H1 (cell line): ENCODE results near the gene CNNM2. TPM values are rescaled to one million over a fixed set of nuclear protein-coding genes. Genes with fewer than 3 reads are reported as not detected.
"Not testable (repeated sequence)": the region's sequence is repeated elsewhere in the genome, so short reads cannot be mapped to it uniquely, and the experiment has no call there.

Experiments used
- CTCF ChIA-PET: fragments of 300-600 bp; sonication (Branson Sonifier 250); formaldehyde crosslinking; loops from one replicate; lab custom pipeline; 2021; ENCODE audit not compliant: partially characterized antibody; lab: Charles Lee
- POLR2A ChIA-PET: fragments of 300-600 bp; sonication (Branson Sonifier 250); formaldehyde crosslinking; loops from one replicate; lab custom pipeline; 2021; ENCODE audit warnings: inconsistent platforms; ENCODE audit not compliant: partially characterized antibody; lab: Charles Lee
- DNase-seq, 2 experiments: peaks; one replicate each; pipeline versions ENCODE4 v3.0.0 to v3.0.0-alpha.2; 2010 to 2022; ENCODE audit warnings: low spot score in 2 of 2, low read depth in 1 of 2, mixed read lengths in 1 of 2
- FAIRE-seq: peaks from 2 replicates; lab custom pipeline; 2011; peaks lifted over from hg19 to GRCh38; lab: Jason Lieb, UNC
- H2AFZ ChIP-seq: 2 replicates; pipeline ENCODE4 v1.8.1; 2012; ENCODE audit warnings: low read length, inconsistent platforms
- H2AK5ac ChIP-seq: 2 replicates; pipeline ENCODE4 v1.6.1; 2013; ENCODE audit warnings: low read depth, low read length
- H2BK120ac ChIP-seq: replicated peaks from 2 replicates; pipeline ENCODE3; 2013; ENCODE audit warnings: low read depth, low read length, inconsistent platforms
- H2BK12ac ChIP-seq: 2 replicates; pipeline ENCODE4 v1.6.1; 2013; ENCODE audit warnings: low read depth, low read length
- H2BK15ac ChIP-seq: 2 replicates; pipeline ENCODE4 v1.6.1; 2013; ENCODE audit warnings: low read length
- H2BK20ac ChIP-seq: 2 replicates; pipeline ENCODE4 v1.6.1; 2013; ENCODE audit warnings: low read length
- H2BK5ac ChIP-seq: 2 replicates; pipeline ENCODE4 v1.6.1; 2013; ENCODE audit warnings: low read depth, low read length
- H3K14ac ChIP-seq: 2 replicates; pipeline ENCODE4 v1.6.1; 2013; ENCODE audit warnings: inconsistent platforms; ENCODE audit not compliant: insufficient read length
- H3K18ac ChIP-seq: 2 replicates; pipeline ENCODE4 v1.6.1; 2013; ENCODE audit warnings: low read length; ENCODE audit errors: extremely low read depth
- H3K23ac ChIP-seq: 2 replicates; pipeline ENCODE4 v1.6.1; 2013; ENCODE audit warnings: inconsistent platforms; ENCODE audit not compliant: insufficient read length
- H3K23me2 ChIP-seq: 2 replicates; pipeline ENCODE4 v1.6.1; 2013; ENCODE audit warnings: low read depth, low read length
- H3K27ac ChIP-seq: 2 replicates; pipeline ENCODE4 v1.6.1; 2011; ENCODE audit warnings: low read depth, low read length, inconsistent platforms
- H3K27me3 ChIP-seq, 4 experiments: replicated peaks in 1 of 4; 1 replicate in 1 of 4; 2 replicates in 3 of 4; pipeline versions ENCODE4 v1.6.1 to v1.8.1; 2011 to 2013; ENCODE audit warnings: low read length in 3 of 4, mild to moderate bottlenecking in 3 of 4, inconsistent platforms in 2 of 4, mixed read lengths in 2 of 4, moderate library complexity in 1 of 4; ENCODE audit not compliant: control insufficient read depth in 3 of 4, insufficient read depth in 3 of 4; ENCODE audit errors: extremely low read depth in 1 of 4
- H3K36me3 ChIP-seq, 4 experiments: 2 replicates each; pipeline versions ENCODE4 v1.6.1 to v1.8.1; 2011 to 2013; ENCODE audit warnings: mild to moderate bottlenecking in 4 of 4, low read length in 3 of 4, moderate library complexity in 2 of 4, control low read depth in 1 of 4, inconsistent platforms in 1 of 4; ENCODE audit not compliant: insufficient read depth in 4 of 4, control insufficient read depth in 2 of 4
- H3K4ac ChIP-seq: replicated peaks from 2 replicates; pipeline ENCODE3; 2013; ENCODE audit warnings: low read length, low read depth, mixed read lengths, inconsistent platforms; ENCODE audit not compliant: insufficient read length
- H3K4me1 ChIP-seq, 4 experiments: replicated peaks in 1 of 4; 1 replicate in 1 of 4; 2 replicates in 3 of 4; pipeline versions ENCODE4 v1.6.1 to v1.8.1; 2011 to 2013; ENCODE audit warnings: low read length in 3 of 4, inconsistent platforms in 2 of 4, mixed read lengths in 1 of 4; ENCODE audit not compliant: insufficient read depth in 4 of 4, control insufficient read depth in 3 of 4
- H3K4me2 ChIP-seq, 2 experiments: 2 replicates each; pipeline versions ENCODE4 v1.6.1 to v1.8.1; 2011 to 2013; ENCODE audit warnings: low read depth in 2 of 2, low read length in 2 of 2, control low read depth in 1 of 2, inconsistent platforms in 1 of 2, mild to moderate bottlenecking in 1 of 2; ENCODE audit not compliant: insufficient read depth in 1 of 2
- H3K4me3 ChIP-seq, 4 experiments: fragments of 200-600, 300-600 bp in 1 of 4; sonication (generic), shearing (Covaris generic), sonication (Bioruptor Twin) in 1 of 4; 2 replicates each; pipeline versions ENCODE4 v1.5.1 to v1.8.1; 2011 to 2016; ENCODE audit warnings: low read length in 4 of 4, low read depth in 3 of 4, control low read depth in 2 of 4, inconsistent platforms in 2 of 4, mild to moderate bottlenecking in 2 of 4, mixed read lengths in 1 of 4, moderate library complexity in 1 of 4; ENCODE audit not compliant: insufficient read depth in 2 of 4; ENCODE audit errors: extremely low read depth in 1 of 4
- H3K56ac ChIP-seq: replicated peaks from 2 replicates; pipeline ENCODE3; 2013; ENCODE audit warnings: low read depth, mild to moderate bottlenecking, mixed read lengths, low read length, inconsistent platforms; ENCODE audit not compliant: insufficient read length
- H3K79me1 ChIP-seq: 2 replicates; pipeline ENCODE4 v1.6.1; 2013; ENCODE audit warnings: low read depth, low read length, control low read depth
- H3K79me2 ChIP-seq, 2 experiments: 2 replicates each; pipeline versions ENCODE4 v1.6.1 to v1.8.1; 2012 to 2013; ENCODE audit warnings: low read length in 2 of 2, mild to moderate bottlenecking in 2 of 2, inconsistent platforms in 1 of 2; ENCODE audit not compliant: insufficient read depth in 2 of 2, control insufficient read depth in 1 of 2
- H3K9ac ChIP-seq, 4 experiments: replicated peaks in 1 of 4; 1 replicate in 1 of 4; 2 replicates in 3 of 4; pipeline versions ENCODE4 v1.6.1 to v1.8.1; 2011 to 2013; ENCODE audit warnings: low read depth in 3 of 4, low read length in 3 of 4, control low read depth in 2 of 4, mild to moderate bottlenecking in 2 of 4, moderate library complexity in 2 of 4, inconsistent platforms in 1 of 4; ENCODE audit errors: extremely low read depth in 1 of 4
- H3K9me3 ChIP-seq, 2 experiments: 2 replicates each; pipeline versions ENCODE4 v1.6.1 to v1.8.1; 2012 to 2013; ENCODE audit warnings: mild to moderate bottlenecking in 2 of 2, moderate library complexity in 2 of 2, control low read depth in 1 of 2, inconsistent platforms in 1 of 2, low read depth in 1 of 2, low read length in 1 of 2, mixed read lengths in 1 of 2; ENCODE audit not compliant: insufficient read depth in 2 of 2
- H4K20me1 ChIP-seq, 2 experiments: replicated peaks in 1 of 2; 2 replicates each; pipeline versions ENCODE3 to v1.8.1; 2011 to 2013; ENCODE audit warnings: inconsistent platforms in 2 of 2, low read length in 2 of 2, mild to moderate bottlenecking in 1 of 2; ENCODE audit not compliant: insufficient read depth in 2 of 2, control insufficient read depth in 1 of 2
- H4K5ac ChIP-seq: 2 replicates; pipeline ENCODE4 v1.6.1; 2013; ENCODE audit warnings: low read length, low read depth, mixed read lengths, inconsistent platforms; ENCODE audit not compliant: insufficient read length
- H4K8ac ChIP-seq: 2 replicates; pipeline ENCODE4 v1.8.0; 2013; ENCODE audit warnings: mild to moderate bottlenecking, moderate library complexity, low read length, inconsistent platforms; ENCODE audit not compliant: insufficient read depth; ENCODE audit errors: extremely low read depth
- H4K91ac ChIP-seq: replicated peaks from 2 replicates; pipeline ENCODE3; 2013; ENCODE audit warnings: low read length, mixed read lengths, inconsistent platforms; ENCODE audit not compliant: insufficient read length
- WGBS, 2 experiments: shearing (Covaris generic) in 1 of 2; methylation state at CpG; one replicate each; pipeline versions ENCODE4 v1.1.6 to v1.1.7; 2013 to 2015; ENCODE audit warnings: low lambda C conversion rate in 2 of 2, mixed read lengths in 2 of 2, inconsistent platforms in 1 of 2, low coverage in 1 of 2, missing lambda C conversion rate in 1 of 2; ENCODE audit not compliant: insufficient replicate concordance in 2 of 2, insufficient coverage in 1 of 2, insufficient read length in 1 of 2; ENCODE audit errors: extremely low coverage in 1 of 2, missing lambda C conversion rate in 1 of 2; 5-methylcytosine and 5-hydroxymethylcytosine counted together
- polyA plus RNA-seq, 7 experiments: library from polyadenylated mRNA; depleted of rRNA in 3 of 7; stranded (reverse) in 5 of 7; unstranded in 2 of 7; fragments of >200 nt in 5 of 7; fragments of 200-250 nt in 2 of 7; gene quantifications; 1 replicate in 5 of 7; 2 replicates in 1 of 7; 4 replicates in 1 of 7; pipeline versions ENCODE4 v1.2.1 to v1.2.3, GENCODE V29; 2011 to 2013; ENCODE audit warnings: missing spikeins in 2 of 7, mixed read lengths in 2 of 7
- total RNA-seq: library from RNA; stranded (reverse); fragmentation: NEBNext Ultra II Directional; extraction: Animal tissue kit (Norgen Biotek cat#: 25700); gene quantifications from 2 replicates; pipeline ENCODE4 v1.2.1, GENCODE V29; 2021

Gene CNNM2
- total and polyA plus RNA-seq, 2 of the 8 experiments (the other 6 are each of a cell fraction or from before 2014, with no cell fraction given): 7.3 to 23.6 TPM

DNA sequence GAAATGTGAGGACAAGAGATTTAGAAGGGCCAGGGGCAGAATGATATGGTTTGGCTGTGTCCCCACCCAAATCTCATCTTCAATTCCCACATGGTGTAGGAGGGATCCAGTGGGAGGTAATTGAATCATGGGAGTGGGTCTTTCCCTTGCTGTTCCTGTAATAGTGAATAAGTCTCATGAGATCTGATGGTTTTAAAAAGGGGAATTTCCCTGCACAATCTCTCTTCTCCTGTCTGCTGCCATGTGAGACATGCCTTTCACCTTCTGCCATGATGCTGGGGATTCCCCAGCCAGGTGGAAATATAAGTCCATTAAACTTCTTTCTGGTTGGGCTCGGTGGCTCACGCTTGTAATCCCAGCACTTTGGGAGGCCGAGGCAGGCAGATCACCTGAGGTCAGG lies 217.1 kb downstream of the CNNM2 start:
- POLR2A ChIA-PET: interaction anchor here (1.1 kb wide), 1 partner anchor 11 kb away, joined by 3 read pairs; no protein-coding TSS in a partner anchor
- H3K4me1 ChIP-seq, CTCF ChIA-PET, H2BK12ac ChIP-seq, H2BK120ac ChIP-seq, H3K9ac ChIP-seq, H2BK5ac ChIP-seq, H4K91ac ChIP-seq, H3K79me1 ChIP-seq, H3K27me3 ChIP-seq, H3K14ac ChIP-seq, H3K4ac ChIP-seq, H2AK5ac ChIP-seq, DNase-seq, H4K20me1 ChIP-seq, H3K4me2 ChIP-seq, H2BK15ac ChIP-seq, H3K23me2 ChIP-seq, FAIRE-seq, H3K56ac ChIP-seq, H4K8ac ChIP-seq, H3K18ac ChIP-seq, H3K23ac ChIP-seq, H2AFZ ChIP-seq, H4K5ac ChIP-seq, H3K79me2 ChIP-seq, H3K4me3 ChIP-seq, H3K27ac ChIP-seq, H2BK20ac ChIP-seq: not testable (repeated sequence)
- WGBS, 2 experiments: 97% methylated on average over 3 of the region's 3 CpGs; no CpG with 5 or more reads in 1 of the 2 experiments
- Histone ChIP-seq H3K36me3 (peaks cover 0 to 22% (median 6%) of the 10 kb centered on the region in 4 experiments; a peak in 4 of 8 replicates), H3K9me3 (peaks cover 3 to 11% of the 10 kb centered on the region in 2 experiments; a peak in 3 of 4 replicates)
